MM.1S (cell line): ENCODE results near the gene CDH4.

ENCODE experiments used
- DNase-seq: peaks from one replicate; pipeline ENCODE4 v3.0.0-alpha.2; 2015
- H2AFZ ChIP-seq: fragments of 300-600 bp; sonication (generic); 2 replicates; pipeline ENCODE4 v1.6.0; 2016; ENCODE audit warnings: antibody characterized with exemption, low read length
- H3F3A ChIP-seq: fragments of 300-600 bp; sonication (generic); 2 replicates; pipeline ENCODE4 v1.6.1; 2016; ENCODE audit warnings: mild to moderate bottlenecking, antibody characterized with exemption, low read length, moderate library complexity, mixed read lengths; ENCODE audit not compliant: insufficient read depth
- H3K27ac ChIP-seq: fragments of 300-600 bp; sonication (generic); 2 replicates; pipeline ENCODE4 v1.5.1; 2016; ENCODE audit warnings: mild to moderate bottlenecking, low read length
- H3K27me3 ChIP-seq: fragments of 300-600 bp; sonication (generic); replicated peaks from 2 replicates; pipeline ENCODE4 v1.6.0; 2016; ENCODE audit warnings: low read length; ENCODE audit not compliant: insufficient read depth
- H3K36me3 ChIP-seq: fragments of 300-600 bp; sonication (generic); replicated peaks from 2 replicates; pipeline ENCODE4 v1.6.1; 2016; ENCODE audit warnings: mild to moderate bottlenecking, low read length, mixed read lengths; ENCODE audit not compliant: insufficient read depth
- H3K4me1 ChIP-seq: fragments of 300-600 bp; sonication (generic); 2 replicates; pipeline ENCODE4 v1.6.1; 2016; ENCODE audit warnings: low read length, mixed read lengths
- H3K4me2 ChIP-seq: fragments of 300-600 bp; sonication (generic); 2 replicates; pipeline ENCODE4 v1.6.0; 2016; ENCODE audit warnings: low read depth, low read length
- H3K4me3 ChIP-seq: fragments of 300-600 bp; sonication (generic); 2 replicates; pipeline ENCODE4 v1.5.1; 2016; ENCODE audit warnings: low read length, mixed read lengths
- H3K79me2 ChIP-seq: fragments of 300-600 bp; sonication (generic); 2 replicates; pipeline ENCODE4 v1.6.1; 2016; ENCODE audit warnings: mixed run types, low read length, mixed read lengths
- H3K9ac ChIP-seq: fragments of 300-600 bp; sonication (generic); 2 replicates; pipeline ENCODE4 v1.6.1; 2016; ENCODE audit warnings: low read length, mixed read lengths
- H3K9me2 ChIP-seq: fragments of 300-600 bp; sonication (generic); replicated peaks from 2 replicates; pipeline ENCODE4 v1.6.1; 2016; ENCODE audit warnings: mild to moderate bottlenecking, low read length, mixed read lengths; ENCODE audit not compliant: insufficient read depth
- H3K9me3 ChIP-seq: fragments of 300-600 bp; sonication (generic); replicated peaks from 2 replicates; pipeline ENCODE4 v1.6.1; 2016; ENCODE audit warnings: mild to moderate bottlenecking, low read length, mixed read lengths; ENCODE audit not compliant: insufficient read depth
- H4K20me1 ChIP-seq: fragments of 300-600 bp; sonication (generic); 2 replicates; pipeline ENCODE4 v1.6.1; 2016; ENCODE audit warnings: mild to moderate bottlenecking, low read length, moderate library complexity, mixed read lengths; ENCODE audit not compliant: insufficient read depth
- EZH2 ChIP-seq: fragments of 300-600 bp; sonication (generic); optimal IDR thresholded peaks from 2 replicates; pipeline ENCODE3; 2017; ENCODE audit warnings: low read depth, mild to moderate bottlenecking, antibody characterized with exemption, low read length, mixed read lengths
- EZH2phosphoT487 ChIP-seq: fragments of 300-600 bp; sonication (generic); IDR thresholded peaks from 2 replicates; pipeline ENCODE4 v1.6.1; 2018; ENCODE audit warnings: antibody characterized with exemption, low read length
- TF ChIP-seq, protein P1 (sequence below): fragments of 300-600 bp; sonication (generic); IDR thresholded peaks from 2 replicates; pipeline ENCODE4 v1.5.1; 2016; ENCODE audit warnings: antibody characterized with exemption, low read length, mixed read lengths

CDH4 gene

DNA sequence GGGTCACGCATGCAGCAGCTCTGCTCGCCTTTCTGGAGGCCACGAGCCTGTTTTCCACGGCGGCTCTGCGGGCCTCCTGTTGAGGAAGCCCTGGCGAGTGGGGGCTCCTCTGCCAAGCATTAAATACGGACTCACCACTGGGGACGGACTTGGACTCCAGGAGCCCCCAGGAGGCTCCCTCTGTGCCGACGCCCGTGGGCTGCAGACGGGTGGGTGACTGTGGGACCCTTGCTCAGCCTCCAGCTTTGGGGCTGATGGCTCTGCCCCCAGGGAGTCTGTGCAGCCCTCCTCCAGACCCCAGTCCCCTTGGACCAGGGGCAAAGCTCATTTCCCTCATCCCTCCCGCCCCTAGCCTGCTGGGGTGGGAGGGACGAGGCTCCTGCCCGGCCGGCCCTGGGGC, 577.5 kb downstream of the CDH4 start:
- TF ChIP-seq EZH2 (no peak), EZH2phosphoT487 (no peak)
- TF ChIP-seq, protein P1, sequence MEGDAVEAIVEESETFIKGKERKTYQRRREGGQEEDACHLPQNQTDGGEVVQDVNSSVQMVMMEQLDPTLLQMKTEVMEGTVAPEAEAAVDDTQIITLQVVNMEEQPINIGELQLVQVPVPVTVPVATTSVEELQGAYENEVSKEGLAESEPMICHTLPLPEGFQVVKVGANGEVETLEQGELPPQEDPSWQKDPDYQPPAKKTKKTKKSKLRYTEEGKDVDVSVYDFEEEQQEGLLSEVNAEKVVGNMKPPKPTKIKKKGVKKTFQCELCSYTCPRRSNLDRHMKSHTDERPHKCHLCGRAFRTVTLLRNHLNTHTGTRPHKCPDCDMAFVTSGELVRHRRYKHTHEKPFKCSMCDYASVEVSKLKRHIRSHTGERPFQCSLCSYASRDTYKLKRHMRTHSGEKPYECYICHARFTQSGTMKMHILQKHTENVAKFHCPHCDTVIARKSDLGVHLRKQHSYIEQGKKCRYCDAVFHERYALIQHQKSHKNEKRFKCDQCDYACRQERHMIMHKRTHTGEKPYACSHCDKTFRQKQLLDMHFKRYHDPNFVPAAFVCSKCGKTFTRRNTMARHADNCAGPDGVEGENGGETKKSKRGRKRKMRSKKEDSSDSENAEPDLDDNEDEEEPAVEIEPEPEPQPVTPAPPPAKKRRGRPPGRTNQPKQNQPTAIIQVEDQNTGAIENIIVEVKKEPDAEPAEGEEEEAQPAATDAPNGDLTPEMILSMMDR = no peak
- Histone ChIP-seq H3K4me1 (no peaks in the 10 kb centered on the region), H3F3A (no peaks in the 10 kb centered on the region), H3K27me3 (peaks cover 96% of the 10 kb centered on the region), H3K27ac (no peak overlapping the region), H3K79me2 (no peaks in the 10 kb centered on the region), H3K36me3 (no peaks in the 10 kb centered on the region), H3K9me3 (no peaks in the 10 kb centered on the region), H3K4me3 (no peak overlapping the region), H3K4me2 (no peak overlapping the region), H2AFZ (no peak overlapping the region), H3K9ac (no peak overlapping the region), H4K20me1 (no peaks in the 10 kb centered on the region), H3K9me2 (no peaks in the 10 kb centered on the region)
- DNase-seq = no peak

DNA sequence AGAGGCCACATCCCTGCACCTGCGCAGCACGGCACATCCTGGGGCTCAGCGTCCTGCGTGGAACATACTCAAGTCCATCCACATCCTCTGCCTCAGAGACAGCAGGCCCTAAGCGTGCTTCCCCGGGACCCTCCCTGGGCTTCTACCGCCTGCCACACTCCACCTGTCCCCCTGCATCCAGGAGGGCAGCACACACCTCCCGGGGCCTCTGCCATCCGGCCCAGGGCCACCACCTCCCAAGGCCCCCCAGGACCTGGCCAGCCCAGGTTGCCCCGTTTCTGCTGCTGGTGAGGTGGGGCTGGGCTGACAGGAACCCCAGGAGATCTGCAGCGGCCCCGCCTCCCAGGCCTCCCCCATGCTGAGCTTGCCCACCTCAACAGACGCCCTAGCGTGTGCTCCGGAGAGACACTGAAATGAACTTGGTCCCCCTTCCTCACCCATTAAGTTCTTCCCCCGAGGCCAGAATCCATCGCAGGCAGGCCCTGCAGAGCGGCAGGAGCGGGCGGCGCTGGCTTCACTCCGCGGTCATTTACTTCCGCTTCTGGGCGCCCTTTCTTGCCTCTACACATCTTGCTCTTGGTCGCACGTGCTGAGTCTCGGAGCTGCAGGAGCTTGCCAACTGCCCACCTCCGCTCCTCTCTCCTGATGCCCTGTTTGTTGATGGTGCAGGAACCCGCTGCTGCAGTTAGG, 578.3 kb downstream of the CDH4 start:
- Histone ChIP-seq H3K27me3 (peaks cover 97% of the 10 kb centered on the region), H3K9me2 (no peaks in the 10 kb centered on the region)

DNA sequence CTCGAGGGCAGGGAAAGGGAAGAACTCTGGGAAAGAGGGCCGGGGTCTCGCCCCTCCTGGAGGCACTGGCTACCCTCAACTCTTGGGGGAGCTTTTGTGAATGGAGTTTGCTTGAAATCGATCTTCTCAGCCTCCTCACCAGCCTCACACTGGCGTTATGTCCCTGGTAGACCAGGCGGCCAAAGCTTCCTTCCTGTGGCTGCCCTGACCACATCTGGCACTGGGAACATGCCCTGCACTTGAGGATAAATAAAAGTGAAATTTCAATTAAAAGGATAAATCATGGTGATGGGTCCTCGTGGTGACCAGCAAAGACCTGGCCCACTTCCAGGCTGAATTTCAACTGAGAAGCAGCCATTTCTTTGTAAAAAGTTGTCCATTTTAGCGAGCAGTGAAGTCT, 578.9 kb downstream of the CDH4 start:
- no peaks in the 10 kb centered on the region for H3K9me2 ChIP-seq
- H3K79me2 ChIP-seq = no peaks in the 10 kb centered on the region
- H4K20me1 ChIP-seq = no peaks in the 10 kb centered on the region
- TF ChIP-seq, protein P1 = no peak
- no peaks in the 10 kb centered on the region for H3K36me3 ChIP-seq
- no peaks in the 10 kb centered on the region for H3K9me3 ChIP-seq
- H3K4me1 ChIP-seq = no peaks in the 10 kb centered on the region
- no peak overlapping the region for H2AFZ ChIP-seq
- H3K9ac ChIP-seq = no peak overlapping the region
- DNase-seq = no peak
- H3K4me2 ChIP-seq = no peak overlapping the region
- peaks cover 97% of the 10 kb centered on the region for H3K27me3 ChIP-seq
- H3K4me3 ChIP-seq = no peak overlapping the region
- H3K27ac ChIP-seq = no peak overlapping the region
- no peaks in the 10 kb centered on the region for H3F3A ChIP-seq

More for the DNA sequence above, 578.3 kb downstream of the CDH4 start:
- Histone ChIP-seq H3K79me2 (no peaks in the 10 kb centered on the region), H3K4me1 (no peaks in the 10 kb centered on the region), H3K27ac (no peak overlapping the region), H3K4me3 (no peak overlapping the region), H3F3A (no peaks in the 10 kb centered on the region), H3K9me3 (no peaks in the 10 kb centered on the region), H3K4me2 (no peak overlapping the region), H3K36me3 (no peaks in the 10 kb centered on the region), H3K9ac (no peak overlapping the region), H2AFZ (no peak overlapping the region), H4K20me1 (no peaks in the 10 kb centered on the region)
- TF ChIP-seq EZH2phosphoT487 = no peak
- TF ChIP-seq EZH2 = no peak
- TF ChIP-seq, protein P1 = no peak
- no peak for DNase-seq
